Left lung (tissue), 10 donors: ENCODE data around the gene BCAS3. TPM values are rescaled to one million over a fixed set of nuclear protein-coding genes. Genes with fewer than 3 reads are reported as not detected.

Experiments used
- ATAC-seq: fragments of 200-7000 bp; cut with Tn5 transposase; one replicate; pipeline ENCODE4 v1.9.1; 2020; ENCODE audit warnings: moderate library complexity
- DNase-seq, 4 donors: peaks; one replicate each; pipeline ENCODE4 v3.0.0-alpha.2; 2013 to 2020
- H3K27ac ChIP-seq, 2 donors: fragments of 200-600 bp; sonication (generic) in 1 of 2; one replicate each; pipeline versions ENCODE4 v1.5.0 to v1.8.0; 2020 to 2021
- H3K27me3 ChIP-seq, 2 donors: fragments of 200-600 bp; sonication (generic) in 1 of 2; one replicate each; pipeline versions ENCODE4 v1.5.0 to v1.8.0; 2020 to 2021
- H3K36me3 ChIP-seq, 2 donors: fragments of 200-600 bp; sonication (generic) in 1 of 2; one replicate each; pipeline versions ENCODE4 v1.5.0 to v1.8.0; 2020 to 2021
- H3K4me1 ChIP-seq, 2 donors: fragments of 200-600 bp; one replicate each; pipeline ENCODE4 v1.8.0; 2021
- H3K4me3 ChIP-seq, 2 donors: fragments of 200-600 bp; sonication (generic) in 1 of 2; one replicate each; pipeline versions ENCODE4 v1.5.0 to v1.8.0; 2020 to 2021; ENCODE audit warnings: mild to moderate bottlenecking in 1 of 2
- H3K9me3 ChIP-seq, 2 donors: fragments of 200-600 bp; sonication (generic) in 1 of 2; one replicate each; pipeline versions ENCODE4 v1.5.0 to v1.8.0; 2020 to 2021
- CTCF ChIP-seq, 2 donors: fragments of 200-600 bp; sonication (generic) in 1 of 2; IDR thresholded peaks; one replicate each; pipeline versions ENCODE4 v1.5.0 to v1.8.0; 2021; ENCODE audit warnings: antibody characterized with exemption in 2 of 2
- intact Hi-C, 2 donors: fragments of 100-400 bp; cut with DNase I; formaldehyde crosslinking; loops; one replicate each; pipeline versions ENCODE4 v1.11.2 to v1.14.2; 2022
- polyA plus RNA-seq, 6 donors: library from polyadenylated mRNA; unstranded; fragments of 120-200 nt; gene quantifications; one replicate each; pipeline ENCODE4 v1.2.1, GENCODE V29; 2013; ENCODE audit not compliant: insufficient read length in 6 of 6
- total RNA-seq, 2 donors: library from RNA; stranded (reverse); fragmentation: NEBNext Ultra II Directional; extraction: Animal tissue kit (Norgen Biotek cat#: 25700); gene quantifications; one replicate each; pipeline ENCODE4 v1.2.1, GENCODE V29; 2021
- donor health status: DM: no; HTN: yes; CAD: no.
- donor health status: DM: no; HTN: no; CAD: no.

The BCAS3 gene
- total and polyA plus RNA-seq, 8 donors: 21.2 to 29.6 (median 28.0) TPM

DNA sequence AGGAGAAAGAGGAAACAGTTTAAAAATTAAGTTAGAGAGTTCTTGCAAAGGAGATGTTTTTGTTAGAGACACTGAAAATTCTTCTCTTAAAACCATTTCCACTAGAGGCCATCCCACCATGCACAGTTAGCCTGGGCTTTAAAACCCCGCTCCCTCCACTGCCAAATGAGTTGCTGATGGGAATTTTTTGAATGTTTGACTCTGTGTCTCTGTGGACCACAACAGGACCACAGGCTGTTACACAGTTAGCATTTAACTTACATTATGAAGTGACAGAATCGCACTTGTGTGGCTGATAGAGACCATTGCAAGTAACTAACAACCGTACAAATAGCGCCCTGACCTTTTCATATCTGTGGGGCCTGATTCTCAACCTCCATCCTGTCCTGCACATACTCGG is 647.3 kb downstream of the BCAS3 start:
- Histone ChIP-seq H3K4me3 (no peak overlapping the region), H3K36me3 (no peaks in the 10 kb centered on the region), H3K4me1 (peaks cover 15 to 18% of the 10 kb centered on the region in 2 donors), H3K27me3 (no peaks in the 10 kb centered on the region), H3K27ac (peak overlapping the region in 1 of 2 donors; percentile 43), H3K9me3 (no peaks in the 10 kb centered on the region)
- DNase-seq (no peak), ATAC-seq (no peak)
- TF ChIP-seq CTCF (IDR thresholded peaks at IDR 0.05): no peak
- intact Hi-C loops: no loop called here

DNA sequence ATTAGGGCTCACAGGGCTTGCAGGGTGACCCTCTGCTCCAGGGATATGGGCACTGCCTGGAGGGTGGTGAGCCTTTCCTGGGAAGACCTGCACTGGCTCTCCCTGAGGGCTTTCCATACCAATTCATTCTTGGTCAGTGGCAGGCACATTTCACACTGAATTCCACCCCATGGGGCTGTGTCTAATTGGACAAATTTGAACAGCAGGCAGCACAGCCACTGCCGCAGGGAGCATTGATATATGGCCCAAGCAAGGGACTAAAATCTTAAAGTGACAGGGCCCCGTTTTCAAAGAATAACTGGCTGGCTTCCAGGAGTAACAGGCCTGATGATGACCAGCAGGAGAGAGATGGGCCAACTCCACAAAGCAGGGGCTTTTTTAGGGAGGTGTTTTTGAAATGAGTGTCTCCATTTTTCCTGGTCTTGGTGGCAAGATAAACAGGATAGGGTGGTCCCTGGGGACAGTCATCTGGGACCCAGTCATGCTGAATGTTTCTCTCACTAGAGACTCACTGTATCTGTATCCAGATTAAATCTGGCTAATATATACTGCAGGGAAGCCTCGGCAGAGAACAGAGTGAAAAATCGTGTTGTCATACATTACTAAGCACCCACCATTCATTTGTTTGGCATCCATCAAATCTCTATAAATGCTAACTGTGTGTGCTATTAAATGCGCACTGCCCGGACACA is 647.9 kb downstream of the BCAS3 start:
- H3K36me3 ChIP-seq: no peaks in the 10 kb centered on the region
- H3K4me1 ChIP-seq: peaks cover 15 to 18% of the 10 kb centered on the region in 2 donors
- no peak for DNase-seq
- H3K4me3 ChIP-seq: no peak overlapping the region
- H3K27me3 ChIP-seq: no peaks in the 10 kb centered on the region
- peak overlapping the region in 1 of 2 donors; percentile 43 for H3K27ac ChIP-seq
- intact Hi-C loops: no loop called here
- TF ChIP-seq CTCF (IDR thresholded peaks at IDR 0.05): no peak
- no peak for ATAC-seq
- H3K9me3 ChIP-seq: no peaks in the 10 kb centered on the region

GRCh38 chr17:61326330-61326729 is 648.7 kb downstream of the BCAS3 start:
- ATAC-seq (no peak), DNase-seq (no peak)
- H3K27me3 ChIP-seq: no peaks in the 10 kb centered on the region
- peaks cover 15 to 18% of the 10 kb centered on the region in 2 donors for H3K4me1 ChIP-seq
- no peaks in the 10 kb centered on the region for H3K36me3 ChIP-seq
- H3K27ac ChIP-seq: no peak overlapping the region
- intact Hi-C loops: no loop called here
- no peak for TF ChIP-seq CTCF (IDR thresholded peaks at IDR 0.05)
- no peaks in the 10 kb centered on the region for H3K9me3 ChIP-seq
- no peak overlapping the region for H3K4me3 ChIP-seq

GRCh38 chr17:61328351-61328750 is 650.7 kb downstream of the BCAS3 start:
- Histone ChIP-seq H3K4me3 (no peak overlapping the region), H3K36me3 (no peaks in the 10 kb centered on the region), H3K4me1 (peaks cover 12 to 16% of the 10 kb centered on the region in 2 donors), H3K27me3 (no peaks in the 10 kb centered on the region), H3K27ac (no peak overlapping the region), H3K9me3 (no peaks in the 10 kb centered on the region)
- intact Hi-C loops: no loop called here
- no peak for ATAC-seq
- DNase-seq: no peak
- no peak for TF ChIP-seq CTCF (IDR thresholded peaks at IDR 0.05)

- peak overlapping the region; percentile 13 to 16 for H3K27ac ChIP-seq
- no peak for DNase-seq
- no peaks in the 10 kb centered on the region for H3K9me3 ChIP-seq
- intact Hi-C loops: no loop called here
- H3K4me3 ChIP-seq: no peak overlapping the region
- no peaks in the 10 kb centered on the region for H3K27me3 ChIP-seq
- ATAC-seq: no peak
- H3K36me3 ChIP-seq: no peaks in the 10 kb centered on the region
- no peak for TF ChIP-seq CTCF (IDR thresholded peaks at IDR 0.05)
- H3K4me1 ChIP-seq: peaks cover 3% of the 10 kb centered on the region in 2 donors
Measured at GRCh38 chr17:61330174-61331150, 652.8 kb downstream of the BCAS3 start.
